Transverse colon (tissue), 4 donors: Measurements from ENCODE around the gene KRTAP10-5.

Experiments
- EP300 ChIP-seq: sonication (generic); formaldehyde crosslinking; IDR thresholded peaks from one replicate; pipeline ENCODE4 v1.6.1; 2017; ENCODE audit warnings: antibody characterized with exemption, low read depth
- POLR2A ChIP-seq: fragments of 450-650 bp; IDR thresholded peaks from one replicate; pipeline ENCODE4 v1.6.1; 2016; ENCODE audit warnings: antibody characterized with exemption, mild to moderate bottlenecking, moderate library complexity
- POLR2AphosphoS5 ChIP-seq, 3 donors: sonication (generic); formaldehyde crosslinking; IDR thresholded peaks; one replicate each; pipeline ENCODE4 v1.6.1; 2016; ENCODE audit warnings: antibody characterized with exemption in 3 of 3
- TF ChIP-seq, protein P1 (sequence below), 5 experiments: fragments of 200-600 bp in 3 of 5; fragments of 450-650 bp in 2 of 5; sonication (generic) in 3 of 5; IDR thresholded peaks; 1 replicate in 2 of 5; 2 replicates in 3 of 5; pipeline ENCODE4 v1.5.1; 2016 to 2017; ENCODE audit warnings: antibody characterized with exemption in 5 of 5, inconsistent platforms in 3 of 5, mild to moderate bottlenecking in 2 of 5, moderate library complexity in 1 of 5

- TF ChIP-seq POLR2AphosphoS5 (IDR thresholded peaks at IDR 0.05) (no peak), POLR2A (no peak), EP300 (no peak)
- TF ChIP-seq, protein P1, sequence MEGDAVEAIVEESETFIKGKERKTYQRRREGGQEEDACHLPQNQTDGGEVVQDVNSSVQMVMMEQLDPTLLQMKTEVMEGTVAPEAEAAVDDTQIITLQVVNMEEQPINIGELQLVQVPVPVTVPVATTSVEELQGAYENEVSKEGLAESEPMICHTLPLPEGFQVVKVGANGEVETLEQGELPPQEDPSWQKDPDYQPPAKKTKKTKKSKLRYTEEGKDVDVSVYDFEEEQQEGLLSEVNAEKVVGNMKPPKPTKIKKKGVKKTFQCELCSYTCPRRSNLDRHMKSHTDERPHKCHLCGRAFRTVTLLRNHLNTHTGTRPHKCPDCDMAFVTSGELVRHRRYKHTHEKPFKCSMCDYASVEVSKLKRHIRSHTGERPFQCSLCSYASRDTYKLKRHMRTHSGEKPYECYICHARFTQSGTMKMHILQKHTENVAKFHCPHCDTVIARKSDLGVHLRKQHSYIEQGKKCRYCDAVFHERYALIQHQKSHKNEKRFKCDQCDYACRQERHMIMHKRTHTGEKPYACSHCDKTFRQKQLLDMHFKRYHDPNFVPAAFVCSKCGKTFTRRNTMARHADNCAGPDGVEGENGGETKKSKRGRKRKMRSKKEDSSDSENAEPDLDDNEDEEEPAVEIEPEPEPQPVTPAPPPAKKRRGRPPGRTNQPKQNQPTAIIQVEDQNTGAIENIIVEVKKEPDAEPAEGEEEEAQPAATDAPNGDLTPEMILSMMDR (IDR thresholded peaks at IDR 0.05) = no peak
These were observed 15.4 kb downstream of the KRTAP10-5 start for GRCh38 chr21:44564886-44565598.
